ENCODE data around the gene SRD5A2.

SRD5A2 gene

GRCh38 chr2:31526946-31527732 is 53.6 kb downstream of the SRD5A2 start (continued):
- TF ChIP-seq TSHZ1 (tag by site-specific recombination; IDR thresholded peaks at IDR 0.05; ENCODE audit: borderline replicate concordance): no peak

- Histone ChIP-seq H3K9me3 (ENCODE audit: control insufficient read depth, insufficient read depth, low read depth, low read length) (no peaks in the 10 kb centered on the region), H3K36me3 (ENCODE audit: control insufficient read depth in 2 of 2, insufficient read depth in 1 of 2, low read length in 2 of 2) (no peaks in the 10 kb centered on the region), H3K4me3 (ENCODE audit: low read depth, low read length) (no peak overlapping the region), H3K4me1 (ENCODE audit: control insufficient read depth, insufficient read depth, low read length) (no peaks in the 10 kb centered on the region; the same call in 1 of the 2 replicates), H3K27ac (ENCODE audit: extremely low read depth, low read depth, low read length) (no peak overlapping the region)
- CTCF ChIA-PET: interaction anchor here (0.5 to 1.5 kb wide), 3 partner anchors 41 to 609 kb away, joined by 3 to 4 read pairs (median 3); no protein-coding TSS in a partner anchor
- POLR2A ChIA-PET: no interaction called here
- TF ChIP-seq PRDM1 (tag by site-specific recombination; IDR thresholded peaks at IDR 0.05) (no peak), ZNF777 (tag by site-specific recombination; IDR thresholded peaks at IDR 0.05; ENCODE audit: borderline replicate concordance) (no peak), BCL11A (tag by site-specific recombination; IDR thresholded peaks at IDR 0.05; ENCODE audit: low read depth) (no peak), ZNF16 (tag by site-specific recombination; IDR thresholded peaks at IDR 0.05; ENCODE audit: low read depth) (no peak), ZBTB21 (tag by site-specific recombination; IDR thresholded peaks at IDR 0.05) (no peak), ZNF426 (tag by site-specific recombination; IDR thresholded peaks at IDR 0.05) (no peak), ZNF514 (tag by site-specific recombination; IDR thresholded peaks at IDR 0.05) (no peak), ZNF274 (IDR thresholded peaks at IDR 0.05; ENCODE audit: low read length) (no peak), ZNF274 (tag by site-specific recombination; IDR thresholded peaks at IDR 0.05; ENCODE audit: borderline replicate concordance) (no peak), ZNF10 (tag by site-specific recombination; IDR thresholded peaks at IDR 0.05) (no peak), ZNF707 (tag by site-specific recombination; IDR thresholded peaks at IDR 0.05) (no peak), IKZF3 (tag by site-specific recombination; IDR thresholded peaks at IDR 0.05) (no peak), ATF2 (tag by site-specific recombination; IDR thresholded peaks at IDR 0.05; ENCODE audit: low read depth) (no peak), ZNF239 (tag by site-specific recombination; IDR thresholded peaks at IDR 0.05) (no peak), ZNF114 (tag by site-specific recombination; IDR thresholded peaks at IDR 0.05) (no peak), ZNF366 (tag by site-specific recombination; conservative IDR thresholded peaks at IDR 0.05) (no peak), HIC1 (tag by site-specific recombination; IDR thresholded peaks at IDR 0.05) (no peak), ZNF660 (tag by site-specific recombination; IDR thresholded peaks at IDR 0.05) (no peak)
These were observed 54.9 kb downstream of the SRD5A2 start for GRCh38 chr2:31525876-31526275.

Measured in HEK293 (cell line).